Progenitor cell of endocrine pancreas (in vitro differentiated cells): ENCODE data around the gene TMEM63C. TPM values are rescaled to one million over a fixed set of nuclear protein-coding genes. Genes with fewer than 3 reads are reported as not detected.

Experiments used
- DNase-seq: peaks from one replicate; pipeline ENCODE4 v3.0.0; 2021; ENCODE audit warnings: low spot score; ENCODE audit not compliant: unreplicated experiment
- H3K27ac Mint-ChIP-seq: 2 replicates; pipeline ENCODE4 v1.8.0; 2021; ENCODE audit warnings: mild to moderate bottlenecking, moderate library complexity, mixed read lengths
- H3K27me3 Mint-ChIP-seq: 2 replicates; pipeline ENCODE4 v1.8.0; 2021; ENCODE audit warnings: mixed read lengths
- H3K36me3 Mint-ChIP-seq: 2 replicates; pipeline ENCODE4 v1.8.0; 2022; ENCODE audit warnings: mixed read lengths; ENCODE audit not compliant: insufficient read depth
- H3K4me1 Mint-ChIP-seq: 2 replicates; pipeline ENCODE4 v1.8.0; 2021; ENCODE audit warnings: low read depth, mixed read lengths
- H3K4me3 Mint-ChIP-seq: 2 replicates; pipeline ENCODE4 v1.8.0; 2021; ENCODE audit warnings: low read depth, mild to moderate bottlenecking, moderate library complexity, mixed read lengths
- H3K9me3 Mint-ChIP-seq: 2 replicates; pipeline ENCODE4 v1.8.0; 2021; ENCODE audit warnings: low read depth, mixed read lengths
- CTCF ChIP-seq: fragments of 200-600 bp; sonication (generic); IDR thresholded peaks from one replicate; pipeline ENCODE4 v1.5.0; 2021; ENCODE audit warnings: antibody characterized with exemption, mild to moderate bottlenecking; ENCODE audit not compliant: unreplicated experiment
- total RNA-seq: library from RNA; stranded (reverse); gene quantifications from 2 replicates; pipeline ENCODE4 v1.2.1, GENCODE V29; 2021

Gene TMEM63C
- total RNA-seq, 1 donor from 2014 or later = 1.6 TPM

GRCh38 chr14:77217551-77217950 lies 36.0 kb downstream of the TMEM63C start:
- H3K9me3 Mint-ChIP-seq = no peaks in the 10 kb centered on the region
- H3K27ac Mint-ChIP-seq = no peak overlapping the region
- peaks cover 68% of the 10 kb centered on the region for H3K27me3 Mint-ChIP-seq
- no peaks in the 10 kb centered on the region for H3K36me3 Mint-ChIP-seq
- H3K4me3 Mint-ChIP-seq = no peak overlapping the region
- H3K4me1 Mint-ChIP-seq = no peaks in the 10 kb centered on the region
- DNase-seq = no peak
- TF ChIP-seq CTCF = no peak

GRCh38 chr14:77219591-77219990 lies 38.0 kb downstream of the TMEM63C start:
- Mint-ChIP-seq H3K36me3 (no peaks in the 10 kb centered on the region), H3K27me3 (peaks cover 59% of the 10 kb centered on the region)

GRCh38 chr14:77220246-77221017 lies 38.8 kb downstream of the TMEM63C start:
- H3K36me3 Mint-ChIP-seq = no peaks in the 10 kb centered on the region
- TF ChIP-seq CTCF = no peak
- H3K4me3 Mint-ChIP-seq = no peak overlapping the region
- no peak overlapping the region for H3K27ac Mint-ChIP-seq
- no peaks in the 10 kb centered on the region for H3K4me1 Mint-ChIP-seq
- no peaks in the 10 kb centered on the region for H3K9me3 Mint-ChIP-seq
- DNase-seq = no peak
- H3K27me3 Mint-ChIP-seq = peaks cover 54% of the 10 kb centered on the region

More at GRCh38 chr14:77219591-77219990, 38.0 kb downstream of the TMEM63C start:
- Mint-ChIP-seq H3K4me3 (no peak overlapping the region), H3K4me1 (no peaks in the 10 kb centered on the region), H3K27ac (no peak overlapping the region), H3K9me3 (no peaks in the 10 kb centered on the region)
- no peak for TF ChIP-seq CTCF
- DNase-seq = no peak

- Mint-ChIP-seq H3K4me1 (no peaks in the 10 kb centered on the region), H3K36me3 (no peaks in the 10 kb centered on the region), H3K27ac (no peak overlapping the region), H3K27me3 (peaks cover 54% of the 10 kb centered on the region), H3K9me3 (no peaks in the 10 kb centered on the region), H3K4me3 (no peak overlapping the region)
- TF ChIP-seq CTCF = no peak
- no peak for DNase-seq
Observed at GRCh38 chr14:77221241-77221871, 39.8 kb downstream of the TMEM63C start.

GRCh38 chr14:77222546-77223225 lies 41.1 kb downstream of the TMEM63C start:
- H3K27ac Mint-ChIP-seq = no peak overlapping the region

More at GRCh38 chr14:77222546-77223225, 41.1 kb downstream of the TMEM63C start:
- H3K36me3 Mint-ChIP-seq = no peaks in the 10 kb centered on the region
- no peaks in the 10 kb centered on the region for H3K9me3 Mint-ChIP-seq
- no peak for TF ChIP-seq CTCF
- DNase-seq = no peak
- H3K4me1 Mint-ChIP-seq = no peaks in the 10 kb centered on the region
- peaks cover 49% of the 10 kb centered on the region for H3K27me3 Mint-ChIP-seq
- H3K4me3 Mint-ChIP-seq = no peak overlapping the region
